Measurements from ENCODE around the gene RETSAT.

GRCh38 chr2:85355073-85355410 is 714 bp upstream of the RETSAT start:
- TF ChIP-seq CTCF (conservative IDR thresholded peaks at IDR 0.05; ENCODE audit: low read depth, low read length) = no peak
- no peak for TF ChIP-seq BHLHE40 (IDR thresholded peaks at IDR 0.05; ENCODE audit: low read depth, low read length)
- no peak for TF ChIP-seq POLR2A (IDR thresholded peaks at IDR 0.05; ENCODE audit: low read depth, low read length)
- no peak for TF ChIP-seq ELK1 (IDR thresholded peaks at IDR 0.05; ENCODE audit: borderline replicate concordance, low read depth, low read length)
- no peak for TF ChIP-seq FOS (IDR thresholded peaks at IDR 0.05; ENCODE audit: low read depth, low read length)
- no peak for TF ChIP-seq MAFK (IDR thresholded peaks at IDR 0.05; ENCODE audit: low read depth, low read length)
- no peak for TF ChIP-seq CHD1 (IDR thresholded peaks at IDR 0.05; ENCODE audit: low read depth, low read length)
- no peak for TF ChIP-seq SMC3 (IDR thresholded peaks at IDR 0.05; ENCODE audit: low read depth, low read length)
- no peak for TF ChIP-seq RAD21 (IDR thresholded peaks at IDR 0.05; ENCODE audit: low read length)
- no peak for TF ChIP-seq USF2 (IDR thresholded peaks at IDR 0.05; ENCODE audit: low read depth, low read length)
- no peak for TF ChIP-seq RFX5 (IDR thresholded peaks at IDR 0.05; ENCODE audit: low read depth, low read length)
- no peak for TF ChIP-seq CEBPB (IDR thresholded peaks at IDR 0.05; ENCODE audit: low read depth, low read length)

All from IMR-90 (cell line).